OCI-LY3 (cell line): ENCODE data around the gene STUB1.
A peak's percentile ranks its signal among the peaks of the same experiment; 100 is the strongest.

ENCODE experiments used
- H2AFZ ChIP-seq: fragments of 200-600, 300-600 bp; shearing (Covaris generic); 2 replicates; pipeline ENCODE4 v1.6.0; 2014; ENCODE audit warnings: antibody characterized with exemption, low read depth, low read length
- H3K27ac ChIP-seq: fragments of 200-600, 300-600 bp; sonication (generic); 2 replicates; pipeline ENCODE4 v1.5.1; 2014; ENCODE audit warnings: mild to moderate bottlenecking, low read length, moderate library complexity, mixed read lengths
- H3K27me3 ChIP-seq: fragments of 200-600, 300-600 bp; sonication (generic); 2 replicates; pipeline ENCODE4 v1.6.1; 2014; ENCODE audit warnings: low read depth, low read length, mixed read lengths
- H3K36me3 ChIP-seq: fragments of 200-600, 300-600 bp; sonication (generic); replicated peaks from 2 replicates; pipeline ENCODE3; 2014; ENCODE audit warnings: low read depth, low read length, mixed read lengths
- H3K4me1 ChIP-seq: fragments of 300-600, 200-600 bp; sonication (generic); 2 replicates; pipeline ENCODE4 v1.6.1; 2014; ENCODE audit warnings: low read length, mixed read lengths
- H3K4me2 ChIP-seq: fragments of 200-600, 300-600 bp; sonication (generic); 2 replicates; pipeline ENCODE4 v1.6.1; 2014; ENCODE audit warnings: low read length, mixed read lengths
- H3K4me3 ChIP-seq: fragments of 300-600, 200-600 bp; sonication (generic); 2 replicates; pipeline ENCODE4 v1.5.1; 2014; ENCODE audit warnings: antibody characterized with exemption, mild to moderate bottlenecking, low read length, moderate library complexity
- H3K79me2 ChIP-seq: fragments of 300-600, 200-600 bp; shearing (Covaris generic); 2 replicates; pipeline ENCODE4 v1.6.1; 2014; ENCODE audit warnings: mild to moderate bottlenecking, low read length, mixed read lengths
- H3K9ac ChIP-seq: fragments of 300-600, 200-600 bp; shearing (Covaris generic); 2 replicates; pipeline ENCODE4 v1.6.0; 2014; ENCODE audit warnings: mild to moderate bottlenecking, low read length, moderate library complexity
- H3K9me3 ChIP-seq: fragments of 200-600, 300-600 bp; shearing (Covaris generic); 2 replicates; pipeline ENCODE4 v1.6.1; 2014; ENCODE audit warnings: low read length, mixed read lengths; ENCODE audit not compliant: insufficient read depth
- H4K20me1 ChIP-seq: fragments of 200-600, 300-600 bp; sonication (generic); 2 replicates; pipeline ENCODE4 v1.6.1; 2016; ENCODE audit warnings: low read length, mixed read lengths; ENCODE audit not compliant: insufficient read depth
- CTCF ChIP-seq: fragments of 200-600, 300-600 bp; sonication (generic); IDR thresholded peaks from 2 replicates; pipeline ENCODE4 v1.5.1; 2014; ENCODE audit warnings: antibody characterized with exemption, low read length, low read depth
- EZH2phosphoT487 ChIP-seq: fragments of 200-600 bp; shearing (Covaris generic); IDR thresholded peaks from 2 replicates; pipeline ENCODE4 v1.6.1; 2018; ENCODE audit warnings: antibody characterized with exemption, mixed run types, low read depth

STUB1 gene

GRCh38 chr16:726438-727290, 46.5 kb downstream of the STUB1 start, which contains the start of the genes CCDC78 and HAGHL:
Gene CCDC78, minus strand, starts transcription at chr16:726443. Its CDS starts 76 bp downstream, at chr16:726367.
Gene HAGHL, plus strand, starts transcription at chr16:727106. Its CDS starts 404 bp downstream, at chr16:727510.
- Histone ChIP-seq H3K27ac (peak within 1 kb of the TSS; percentile 35), H3K79me2 (peaks cover 4% of the 10 kb centered on the region; the same call in 1 of the 2 replicates), H3K4me1 (peaks cover 14% of the 10 kb centered on the region), H3K4me3 (peak within 1 kb of the TSS; percentile 90), H3K27me3 (no peaks in the 10 kb centered on the region), H3K9ac (peak within 1 kb of the TSS; percentile 89), H4K20me1 (peaks cover 2% of the 10 kb centered on the region; the same call in 1 of the 2 replicates), H3K4me2 (peak within 1 kb of the TSS; percentile 91), H3K36me3 (peaks cover 3% of the 10 kb centered on the region), H2AFZ (peak within 1 kb of the TSS; percentile 45; the same call in 1 of the 2 replicates), H3K9me3 (no peaks in the 10 kb centered on the region)
- TF ChIP-seq CTCF, result no peak

DNA sequence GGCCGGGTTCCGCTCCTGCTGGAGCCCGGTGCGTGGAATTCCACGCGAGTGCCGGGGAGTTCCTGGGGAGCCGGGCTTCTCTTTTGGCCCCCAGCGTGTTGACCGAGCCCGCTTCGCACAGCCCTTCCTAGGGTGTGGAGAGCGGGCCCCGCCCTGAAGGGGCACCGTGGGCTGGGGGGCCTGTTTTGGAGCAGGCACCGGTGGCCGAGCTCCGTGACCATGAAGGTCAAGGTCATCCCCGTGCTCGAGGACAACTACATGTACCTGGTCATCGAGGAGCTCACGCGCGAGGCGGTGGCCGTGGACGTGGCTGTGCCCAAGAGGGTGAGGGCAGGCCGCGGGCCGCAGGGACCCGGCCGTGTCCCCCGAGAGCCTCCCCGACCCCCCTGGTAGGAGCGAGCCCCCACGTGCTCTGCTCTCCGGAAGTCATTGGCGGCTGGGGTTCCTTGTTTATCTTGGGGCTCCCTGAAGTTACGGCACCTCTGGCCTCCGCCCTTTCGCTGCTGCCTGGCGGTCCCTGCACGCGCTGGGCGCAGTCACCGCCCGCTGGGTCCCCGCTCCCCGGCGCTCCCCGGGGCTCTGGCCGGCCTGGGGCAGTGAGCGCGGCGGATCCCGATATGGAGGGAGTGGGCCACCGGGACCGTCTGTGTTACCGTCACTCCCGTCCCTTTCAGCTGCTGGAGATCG, 47.2 kb downstream of the STUB1 start:
- H4K20me1 ChIP-seq, result no peaks in the 10 kb centered on the region
- peak overlapping the region; percentile 89 for H3K9ac ChIP-seq
- peak overlapping the region; percentile 45; the same call in 1 of the 2 replicates for H2AFZ ChIP-seq
- H3K27ac ChIP-seq, result peak overlapping the region; percentile 35
- no peaks in the 10 kb centered on the region for H3K9me3 ChIP-seq
- no peak for TF ChIP-seq EZH2phosphoT487
- no peak for TF ChIP-seq CTCF
- H3K4me1 ChIP-seq, result peaks cover 9% of the 10 kb centered on the region; the same call in 1 of the 2 replicates
- peak overlapping the region; percentile 91 for H3K4me2 ChIP-seq
- H3K4me3 ChIP-seq, result peak overlapping the region; percentile 90
- no peaks in the 10 kb centered on the region for H3K27me3 ChIP-seq
- peaks cover 3% of the 10 kb centered on the region for H3K36me3 ChIP-seq
- no peaks in the 10 kb centered on the region for H3K79me2 ChIP-seq

DNA sequence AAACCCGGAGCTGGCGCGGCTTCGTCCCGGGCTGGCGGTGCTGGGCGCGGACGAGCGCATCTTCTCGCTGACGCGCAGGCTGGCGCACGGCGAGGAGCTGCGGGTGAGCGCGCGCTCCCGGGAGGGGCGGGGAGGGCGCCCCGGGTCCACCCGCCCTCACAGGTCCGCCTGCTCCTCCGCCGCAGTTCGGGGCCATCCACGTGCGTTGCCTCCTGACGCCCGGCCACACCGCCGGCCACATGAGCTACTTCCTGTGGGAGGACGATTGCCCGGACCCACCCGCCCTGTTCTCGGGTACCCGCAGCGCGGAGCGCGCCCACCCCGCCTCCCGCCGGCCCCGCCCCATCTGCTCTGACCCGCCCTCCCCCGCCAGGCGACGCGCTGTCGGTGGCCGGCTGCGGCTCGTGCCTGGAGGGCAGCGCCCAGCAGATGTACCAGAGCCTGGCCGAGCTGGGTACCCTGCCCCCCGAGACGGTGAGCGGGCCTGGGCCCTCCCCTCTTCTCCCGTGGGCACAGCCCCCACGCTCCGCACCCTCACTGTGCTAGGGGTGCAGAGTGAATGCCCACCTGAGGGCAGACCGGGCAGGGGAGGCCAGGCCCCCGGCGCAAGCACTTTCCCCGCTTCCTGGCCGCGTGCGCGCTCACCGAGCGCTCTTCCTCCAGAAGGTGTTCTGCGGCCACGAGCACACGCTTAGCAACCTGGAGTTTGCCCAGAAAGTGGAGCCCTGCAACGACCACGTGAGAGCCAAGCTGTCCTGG, 48.1 kb downstream of the STUB1 start:
- Histone ChIP-seq H2AFZ (no peak overlapping the region), H4K20me1 (no peaks in the 10 kb centered on the region), H3K4me3 (peak overlapping the region; percentile 90), H3K9ac (peak overlapping the region; percentile 89; the same call in 1 of the 2 replicates), H3K9me3 (no peaks in the 10 kb centered on the region), H3K27ac (no peak overlapping the region), H3K27me3 (no peaks in the 10 kb centered on the region), H3K36me3 (no peaks in the 10 kb centered on the region), H3K4me2 (peak overlapping the region; percentile 70), H3K4me1 (peaks cover 9% of the 10 kb centered on the region; the same call in 1 of the 2 replicates), H3K79me2 (no peaks in the 10 kb centered on the region)
- no peak for TF ChIP-seq EZH2phosphoT487
- TF ChIP-seq CTCF, result no peak
